ENCODE measurements around the gene ATXN2L.

DNA sequence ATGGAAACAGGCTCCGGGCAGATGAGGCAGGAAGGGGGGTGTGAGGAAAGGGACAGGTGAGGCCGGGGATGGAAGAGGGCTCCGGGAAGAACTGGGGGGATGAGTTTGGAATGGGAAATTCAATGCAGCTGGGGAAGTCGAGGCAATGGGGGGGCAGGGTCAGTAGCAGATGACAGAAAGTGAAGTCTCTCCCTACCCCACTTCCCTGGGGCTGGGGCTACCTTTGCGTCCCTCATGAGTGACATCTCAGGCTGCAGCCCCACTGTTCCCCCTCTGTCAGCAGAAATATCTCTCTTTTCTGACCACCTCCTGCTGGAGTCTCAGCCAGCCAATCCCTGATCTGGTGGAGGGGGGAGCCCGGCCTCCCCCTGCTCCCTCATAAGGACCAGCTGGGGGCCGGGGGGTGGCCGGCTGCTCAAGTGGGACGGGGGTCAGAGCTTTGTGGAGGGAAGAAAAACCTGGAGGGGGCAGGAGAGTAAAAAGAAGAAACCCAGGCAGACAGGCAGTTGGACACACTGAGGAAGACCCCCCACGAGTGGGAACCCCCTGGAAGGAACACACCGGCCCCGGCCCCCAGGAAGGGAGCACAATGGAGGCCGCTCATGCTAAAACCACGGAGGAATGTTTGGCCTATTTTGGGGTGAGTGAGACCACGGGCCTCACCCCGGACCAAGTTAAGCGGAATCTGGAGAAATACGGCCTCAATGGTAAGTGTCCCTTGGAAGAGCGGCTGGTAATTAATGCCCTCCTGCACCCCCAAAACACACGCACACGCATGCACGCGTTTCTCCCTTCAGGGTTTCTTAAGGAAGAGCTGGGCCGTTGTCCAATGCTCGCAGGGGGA lies 55.5 kb downstream of the ATXN2L start, which contains the start of gene ATP2A1:
- TF ChIP-seq TAF1 (IDR thresholded peaks at IDR 0.05; ENCODE audit: borderline replicate concordance, insufficient read depth, low read length), result no peak
- TF ChIP-seq, protein P1, sequence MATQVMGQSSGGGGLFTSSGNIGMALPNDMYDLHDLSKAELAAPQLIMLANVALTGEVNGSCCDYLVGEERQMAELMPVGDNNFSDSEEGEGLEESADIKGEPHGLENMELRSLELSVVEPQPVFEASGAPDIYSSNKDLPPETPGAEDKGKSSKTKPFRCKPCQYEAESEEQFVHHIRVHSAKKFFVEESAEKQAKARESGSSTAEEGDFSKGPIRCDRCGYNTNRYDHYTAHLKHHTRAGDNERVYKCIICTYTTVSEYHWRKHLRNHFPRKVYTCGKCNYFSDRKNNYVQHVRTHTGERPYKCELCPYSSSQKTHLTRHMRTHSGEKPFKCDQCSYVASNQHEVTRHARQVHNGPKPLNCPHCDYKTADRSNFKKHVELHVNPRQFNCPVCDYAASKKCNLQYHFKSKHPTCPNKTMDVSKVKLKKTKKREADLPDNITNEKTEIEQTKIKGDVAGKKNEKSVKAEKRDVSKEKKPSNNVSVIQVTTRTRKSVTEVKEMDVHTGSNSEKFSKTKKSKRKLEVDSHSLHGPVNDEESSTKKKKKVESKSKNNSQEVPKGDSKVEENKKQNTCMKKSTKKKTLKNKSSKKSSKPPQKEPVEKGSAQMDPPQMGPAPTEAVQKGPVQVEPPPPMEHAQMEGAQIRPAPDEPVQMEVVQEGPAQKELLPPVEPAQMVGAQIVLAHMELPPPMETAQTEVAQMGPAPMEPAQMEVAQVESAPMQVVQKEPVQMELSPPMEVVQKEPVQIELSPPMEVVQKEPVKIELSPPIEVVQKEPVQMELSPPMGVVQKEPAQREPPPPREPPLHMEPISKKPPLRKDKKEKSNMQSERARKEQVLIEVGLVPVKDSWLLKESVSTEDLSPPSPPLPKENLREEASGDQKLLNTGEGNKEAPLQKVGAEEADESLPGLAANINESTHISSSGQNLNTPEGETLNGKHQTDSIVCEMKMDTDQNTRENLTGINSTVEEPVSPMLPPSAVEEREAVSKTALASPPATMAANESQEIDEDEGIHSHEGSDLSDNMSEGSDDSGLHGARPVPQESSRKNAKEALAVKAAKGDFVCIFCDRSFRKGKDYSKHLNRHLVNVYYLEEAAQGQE (IDR thresholded peaks at IDR 0.05; ENCODE audit: insufficient read depth in 1 of 2, low read depth in 2 of 2, low read length in 2 of 2), result no peak
- TF ChIP-seq POLR2AphosphoS5 (IDR thresholded peaks at IDR 0.05; ENCODE audit: low read depth, low read length), result no peak
- TF ChIP-seq SIN3A (IDR thresholded peaks at IDR 0.05; ENCODE audit: borderline replicate concordance, insufficient read depth, low read length), result no peak
